Activated T-cell treated with anti-CD3 and anti-CD28 coated beads, Interleukin-2, amount 50 U/mL, for 24 hours (primary cell): ENCODE data around the gene TMEM132D.

Experiments
- DNase-seq: peaks from one replicate; pipeline ENCODE4 v3.0.0-alpha.2; 2020
- H3K27ac Mint-ChIP-seq: 2 replicates; pipeline ENCODE4 v1.8.0; 2020; ENCODE audit warnings: mild to moderate bottlenecking, mixed read lengths
- H3K27me3 Mint-ChIP-seq: 2 replicates; pipeline ENCODE4 v1.8.0; 2020; ENCODE audit warnings: mixed read lengths
- H3K36me3 Mint-ChIP-seq: 2 replicates; pipeline ENCODE4 v1.8.0; 2020; ENCODE audit warnings: low read depth, mixed read lengths
- H3K4me1 Mint-ChIP-seq: 2 replicates; pipeline ENCODE4 v1.8.0; 2020; ENCODE audit warnings: low read depth, mixed read lengths
- H3K4me3 Mint-ChIP-seq: 2 replicates; pipeline ENCODE4 v1.8.0; 2020; ENCODE audit warnings: mild to moderate bottlenecking, moderate library complexity, mixed read lengths
- H3K9me3 Mint-ChIP-seq: 2 replicates; pipeline ENCODE4 v1.8.0; 2020; ENCODE audit warnings: mixed read lengths

The TMEM132D gene

DNA sequence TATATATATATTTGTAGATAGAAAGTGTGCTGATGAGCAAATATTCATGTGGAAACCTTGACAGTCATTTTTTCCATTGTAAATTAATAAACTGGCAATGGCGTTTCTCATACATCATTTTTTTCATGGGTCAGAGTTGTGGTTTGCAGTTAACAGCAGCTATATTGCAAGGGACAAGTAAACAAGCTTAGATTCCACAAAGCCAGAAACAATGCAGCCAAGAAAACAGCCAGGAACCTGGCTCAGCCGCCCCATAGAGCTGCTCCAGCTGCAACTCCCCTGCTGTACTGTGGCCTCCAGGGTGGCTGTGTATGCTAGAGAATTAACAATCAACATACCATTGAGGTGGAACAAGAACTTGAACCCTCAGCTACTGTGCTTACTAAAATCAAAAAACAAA is 298.2 kb downstream of the TMEM132D start:
- Mint-ChIP-seq H3K9me3 (peaks cover 5% of the 10 kb centered on the region), H3K4me1 (no peaks in the 10 kb centered on the region), H3K27ac (no peak overlapping the region), H3K27me3 (no peaks in the 10 kb centered on the region), H3K36me3 (no peaks in the 10 kb centered on the region), H3K4me3 (no peak overlapping the region)
- DNase-seq: no peak

GRCh38 chr12:129604506-129604905 is 299.3 kb downstream of the TMEM132D start:
- no peaks in the 10 kb centered on the region for H3K36me3 Mint-ChIP-seq
- no peaks in the 10 kb centered on the region for H3K27me3 Mint-ChIP-seq
- DNase-seq: no peak
- H3K9me3 Mint-ChIP-seq: peaks cover 7% of the 10 kb centered on the region
- no peaks in the 10 kb centered on the region for H3K4me1 Mint-ChIP-seq
- H3K27ac Mint-ChIP-seq: no peak overlapping the region
- no peak overlapping the region for H3K4me3 Mint-ChIP-seq

GRCh38 chr12:129599406-129599805 is 304.4 kb downstream of the TMEM132D start:
- DNase-seq: no peak
- H3K4me1 Mint-ChIP-seq: no peaks in the 10 kb centered on the region
- peaks cover 8% of the 10 kb centered on the region for H3K9me3 Mint-ChIP-seq
- H3K27me3 Mint-ChIP-seq: no peaks in the 10 kb centered on the region
- no peaks in the 10 kb centered on the region for H3K36me3 Mint-ChIP-seq
- no peak overlapping the region for H3K4me3 Mint-ChIP-seq
- no peak overlapping the region for H3K27ac Mint-ChIP-seq

- Mint-ChIP-seq H3K27me3 (no peaks in the 10 kb centered on the region), H3K27ac (no peak overlapping the region), H3K9me3 (peaks cover 3% of the 10 kb centered on the region), H3K4me1 (no peaks in the 10 kb centered on the region), H3K36me3 (no peaks in the 10 kb centered on the region), H3K4me3 (no peak overlapping the region)
- DNase-seq: no peak
These were observed 309.7 kb downstream of the TMEM132D start for GRCh38 chr12:129594098-129594497.

GRCh38 chr12:129592449-129592848 is 311.4 kb downstream of the TMEM132D start:
- no peaks in the 10 kb centered on the region for H3K36me3 Mint-ChIP-seq

GRCh38 chr12:129589503-129589902 is 314.3 kb downstream of the TMEM132D start:
- no peaks in the 10 kb centered on the region for H3K36me3 Mint-ChIP-seq
- H3K9me3 Mint-ChIP-seq: peaks cover 11% of the 10 kb centered on the region
- no peak overlapping the region for H3K27ac Mint-ChIP-seq
- H3K4me1 Mint-ChIP-seq: no peaks in the 10 kb centered on the region
- no peak overlapping the region for H3K4me3 Mint-ChIP-seq
- H3K27me3 Mint-ChIP-seq: no peaks in the 10 kb centered on the region
- no peak for DNase-seq

More at GRCh38 chr12:129592449-129592848, 311.4 kb downstream of the TMEM132D start:
- Mint-ChIP-seq H3K27me3 (no peaks in the 10 kb centered on the region), H3K27ac (no peak overlapping the region), H3K4me1 (no peaks in the 10 kb centered on the region), H3K9me3 (peaks cover 8% of the 10 kb centered on the region), H3K4me3 (no peak overlapping the region)
- no peak for DNase-seq

GRCh38 chr12:129588142-129588541 is 315.7 kb downstream of the TMEM132D start:
- H3K27ac Mint-ChIP-seq: no peak overlapping the region
- H3K4me3 Mint-ChIP-seq: no peak overlapping the region
- H3K9me3 Mint-ChIP-seq: peaks cover 12% of the 10 kb centered on the region
- no peaks in the 10 kb centered on the region for H3K36me3 Mint-ChIP-seq
- no peaks in the 10 kb centered on the region for H3K27me3 Mint-ChIP-seq
- no peaks in the 10 kb centered on the region for H3K4me1 Mint-ChIP-seq
- no peak for DNase-seq

GRCh38 chr12:129585296-129585695 is 318.5 kb downstream of the TMEM132D start:
- H3K27ac Mint-ChIP-seq: no peak overlapping the region
- H3K4me3 Mint-ChIP-seq: no peak overlapping the region
- no peaks in the 10 kb centered on the region for H3K27me3 Mint-ChIP-seq
- peaks cover 17% of the 10 kb centered on the region for H3K9me3 Mint-ChIP-seq
- no peaks in the 10 kb centered on the region for H3K36me3 Mint-ChIP-seq
- no peak for DNase-seq
- H3K4me1 Mint-ChIP-seq: no peaks in the 10 kb centered on the region

GRCh38 chr12:129579879-129580278 is 323.9 kb downstream of the TMEM132D start:
- Mint-ChIP-seq H3K27ac (no peak overlapping the region), H3K27me3 (no peaks in the 10 kb centered on the region), H3K4me3 (no peak overlapping the region), H3K36me3 (no peaks in the 10 kb centered on the region), H3K4me1 (no peaks in the 10 kb centered on the region), H3K9me3 (peaks cover 9% of the 10 kb centered on the region)
- no peak for DNase-seq

DNA sequence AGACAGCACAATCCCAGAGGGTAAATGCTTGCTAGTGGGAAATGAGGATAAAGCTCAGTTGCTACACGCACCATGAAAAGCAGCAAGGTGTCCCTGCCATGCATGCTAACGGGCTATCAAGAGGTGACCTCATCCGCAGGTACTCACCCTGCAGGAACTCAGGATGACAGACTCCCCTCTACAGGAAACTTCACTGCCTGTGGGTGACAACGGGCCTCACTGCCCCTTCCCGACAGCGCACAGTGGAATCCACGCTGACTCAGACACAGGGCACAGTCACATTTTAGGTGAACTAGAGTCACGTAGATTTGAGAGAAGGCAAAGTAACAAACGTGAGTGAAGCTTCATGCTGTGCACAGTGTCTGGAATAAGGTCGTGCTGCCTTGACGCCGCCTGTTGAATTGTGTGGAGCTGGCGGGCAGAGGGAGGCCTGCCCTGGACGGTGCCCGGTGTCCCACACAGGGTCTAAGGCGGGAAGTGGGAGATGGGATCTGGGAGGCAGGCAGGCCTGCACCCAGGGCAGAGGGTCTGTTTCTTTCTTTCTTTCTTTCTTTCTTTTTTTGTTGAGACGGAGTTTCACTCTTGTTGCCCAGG is 331.8 kb downstream of the TMEM132D start:
- DNase-seq: no peak
- peaks cover 10% of the 10 kb centered on the region for H3K9me3 Mint-ChIP-seq
- H3K27me3 Mint-ChIP-seq: no peaks in the 10 kb centered on the region
- H3K4me1 Mint-ChIP-seq: no peaks in the 10 kb centered on the region
- H3K27ac Mint-ChIP-seq: no peak overlapping the region
- H3K36me3 Mint-ChIP-seq: no peaks in the 10 kb centered on the region
- no peak overlapping the region for H3K4me3 Mint-ChIP-seq

- Mint-ChIP-seq H3K27ac (no peak overlapping the region), H3K27me3 (no peaks in the 10 kb centered on the region)
These were observed 332.9 kb downstream of the TMEM132D start for GRCh38 chr12:129570796-129571400.

DNA sequence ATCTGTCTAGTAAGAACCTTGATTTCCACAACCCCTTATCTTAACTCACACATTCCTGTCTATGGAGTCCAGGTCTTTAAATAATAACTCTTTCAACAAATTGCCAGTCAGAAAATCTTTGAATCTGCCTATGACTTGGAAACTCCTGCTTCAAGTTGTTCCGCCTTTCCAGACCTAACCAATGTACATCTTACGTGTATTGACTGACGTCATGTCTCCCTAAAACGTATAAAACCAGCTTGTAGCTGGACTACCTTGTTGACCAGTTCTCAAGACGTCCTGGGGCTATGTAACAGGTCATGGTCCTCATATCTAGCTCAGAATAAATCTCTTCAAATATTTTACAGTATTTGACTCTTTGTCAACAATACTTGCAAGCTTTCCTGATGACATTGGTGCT is 337.0 kb downstream of the TMEM132D start:
- Mint-ChIP-seq H3K9me3 (peaks cover 6% of the 10 kb centered on the region), H3K27me3 (no peaks in the 10 kb centered on the region), H3K4me1 (peaks cover 1% of the 10 kb centered on the region), H3K4me3 (no peak overlapping the region), H3K27ac (no peak overlapping the region), H3K36me3 (no peaks in the 10 kb centered on the region)
- no peak for DNase-seq

More at GRCh38 chr12:129570796-129571400, 332.9 kb downstream of the TMEM132D start:
- no peaks in the 10 kb centered on the region for H3K4me1 Mint-ChIP-seq
- no peak for DNase-seq
- no peaks in the 10 kb centered on the region for H3K36me3 Mint-ChIP-seq
- H3K9me3 Mint-ChIP-seq: peaks cover 10% of the 10 kb centered on the region
- H3K4me3 Mint-ChIP-seq: no peak overlapping the region

DNA sequence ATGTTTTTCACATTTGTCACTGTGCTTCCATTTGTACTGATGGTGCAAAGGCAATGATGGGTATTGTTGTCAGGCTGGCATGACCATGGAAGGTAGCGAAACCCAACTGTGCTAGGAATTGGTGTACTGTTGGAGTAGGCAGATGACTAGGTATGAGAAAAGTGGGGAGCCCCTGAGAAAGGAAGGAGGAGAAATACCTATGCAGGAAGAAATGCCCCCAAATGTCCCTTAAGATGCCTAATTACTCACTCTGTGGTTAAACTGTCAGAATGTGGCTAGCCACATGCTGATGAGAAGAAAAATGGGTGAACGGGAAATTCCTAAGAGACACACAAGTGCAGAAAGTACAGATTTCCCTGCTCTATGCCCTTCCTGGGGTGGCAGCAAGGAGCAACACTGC is 339.1 kb downstream of the TMEM132D start:
- DNase-seq: no peak
- H3K27me3 Mint-ChIP-seq: no peaks in the 10 kb centered on the region
- H3K36me3 Mint-ChIP-seq: no peaks in the 10 kb centered on the region
- peaks cover 1% of the 10 kb centered on the region for H3K4me1 Mint-ChIP-seq
- H3K4me3 Mint-ChIP-seq: no peak overlapping the region
- H3K27ac Mint-ChIP-seq: no peak overlapping the region
- peaks cover 5% of the 10 kb centered on the region for H3K9me3 Mint-ChIP-seq

GRCh38 chr12:129563266-129563665 is 340.6 kb downstream of the TMEM132D start:
- Mint-ChIP-seq H3K27ac (no peak overlapping the region), H3K36me3 (no peaks in the 10 kb centered on the region), H3K4me1 (peaks cover 1% of the 10 kb centered on the region), H3K9me3 (no peaks in the 10 kb centered on the region), H3K4me3 (no peak overlapping the region), H3K27me3 (no peaks in the 10 kb centered on the region)
- no peak for DNase-seq

- Mint-ChIP-seq H3K9me3 (peaks cover 4% of the 10 kb centered on the region), H3K4me3 (no peak overlapping the region), H3K36me3 (no peaks in the 10 kb centered on the region), H3K27ac (no peak overlapping the region), H3K4me1 (peaks cover 1% of the 10 kb centered on the region), H3K27me3 (no peaks in the 10 kb centered on the region)
- no peak for DNase-seq
These were observed 342.5 kb downstream of the TMEM132D start for GRCh38 chr12:129561304-129561703.
